ENCODE results near the gene DNAL1.
A peak's percentile ranks its signal among the peaks of the same experiment; 100 is the strongest.

DNA sequence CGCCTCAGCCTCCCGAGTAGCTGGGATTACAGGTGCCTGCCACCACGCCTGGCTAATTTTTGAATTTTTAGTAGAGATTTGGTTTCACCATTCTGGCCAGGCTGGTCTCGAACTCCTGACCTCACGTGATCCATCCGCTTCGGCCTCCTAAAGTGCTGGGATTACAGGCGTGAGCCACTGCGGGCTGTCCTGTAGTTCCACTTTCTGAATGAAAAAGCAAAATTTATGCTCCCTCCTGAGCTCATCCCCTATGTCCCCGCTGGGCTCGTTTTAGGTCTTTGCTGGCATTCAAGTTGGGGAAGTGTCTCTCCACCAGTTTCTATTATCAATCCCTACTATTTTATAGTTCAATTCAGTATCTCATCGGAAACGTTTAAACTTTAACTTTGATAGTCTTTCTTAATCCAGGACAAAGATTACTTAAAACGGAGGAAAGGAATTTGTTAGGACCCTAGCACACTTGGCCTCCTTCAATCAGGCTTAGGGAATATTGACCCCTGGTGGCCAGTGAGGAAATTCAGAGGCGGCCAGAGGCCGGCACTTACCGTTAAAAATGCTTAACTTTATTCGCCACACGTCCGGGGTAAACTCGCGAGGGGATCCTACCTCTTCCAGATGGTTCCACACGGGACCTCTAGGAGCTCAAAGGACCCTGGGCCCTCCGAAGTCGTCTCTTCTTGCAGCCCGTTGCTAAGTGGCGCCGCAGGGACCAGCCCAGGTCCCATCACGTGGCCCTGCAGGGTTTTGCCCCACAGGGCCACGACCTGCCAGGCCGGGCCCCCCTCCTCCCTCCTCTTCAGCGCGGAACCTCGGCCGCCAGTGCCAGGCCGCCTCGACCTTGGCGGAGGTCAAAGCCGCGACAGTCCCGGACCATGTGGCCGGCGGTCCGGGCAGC, 11.4 kb upstream of the DNAL1 start:
- TF ChIP-seq TFAM (CRISPR knock-in tag; conservative IDR thresholded peaks at IDR 0.05) (no peak), ZNF3 (CRISPR knock-in tag; IDR thresholded peaks at IDR 0.05) (no peak), SETDB1 (IDR thresholded peaks at IDR 0.05; ENCODE audit: low read length) (no peak), HNRNPL (IDR thresholded peaks at IDR 0.05; ENCODE audit: low read depth, low read length) (no peak), RCOR1 (IDR thresholded peaks at IDR 0.05; ENCODE audit: borderline replicate concordance in 1 of 2, low read depth in 2 of 2, low read length in 2 of 2) (no peak), RNF2 (IDR thresholded peaks at IDR 0.05) (no peak), SMARCC2 (IDR thresholded peaks at IDR 0.05; ENCODE audit: low read depth) (no peak), MEIS2 (IDR thresholded peaks at IDR 0.05; ENCODE audit: partially characterized antibody) (no peak), SIN3B (IDR thresholded peaks at IDR 0.05; ENCODE audit: low read depth) (no peak), EZH2 (IDR thresholded peaks at IDR 0.05; ENCODE audit: borderline replicate concordance, low read depth, low read length) (no peak), CREM (IDR thresholded peaks at IDR 0.05; ENCODE audit: low read depth) (no peak), ZBTB7A (IDR thresholded peaks at IDR 0.05; ENCODE audit: borderline replicate concordance, control insufficient read depth, low read depth, low read length) (no peak)
- TF ChIP-seq, protein P1, sequence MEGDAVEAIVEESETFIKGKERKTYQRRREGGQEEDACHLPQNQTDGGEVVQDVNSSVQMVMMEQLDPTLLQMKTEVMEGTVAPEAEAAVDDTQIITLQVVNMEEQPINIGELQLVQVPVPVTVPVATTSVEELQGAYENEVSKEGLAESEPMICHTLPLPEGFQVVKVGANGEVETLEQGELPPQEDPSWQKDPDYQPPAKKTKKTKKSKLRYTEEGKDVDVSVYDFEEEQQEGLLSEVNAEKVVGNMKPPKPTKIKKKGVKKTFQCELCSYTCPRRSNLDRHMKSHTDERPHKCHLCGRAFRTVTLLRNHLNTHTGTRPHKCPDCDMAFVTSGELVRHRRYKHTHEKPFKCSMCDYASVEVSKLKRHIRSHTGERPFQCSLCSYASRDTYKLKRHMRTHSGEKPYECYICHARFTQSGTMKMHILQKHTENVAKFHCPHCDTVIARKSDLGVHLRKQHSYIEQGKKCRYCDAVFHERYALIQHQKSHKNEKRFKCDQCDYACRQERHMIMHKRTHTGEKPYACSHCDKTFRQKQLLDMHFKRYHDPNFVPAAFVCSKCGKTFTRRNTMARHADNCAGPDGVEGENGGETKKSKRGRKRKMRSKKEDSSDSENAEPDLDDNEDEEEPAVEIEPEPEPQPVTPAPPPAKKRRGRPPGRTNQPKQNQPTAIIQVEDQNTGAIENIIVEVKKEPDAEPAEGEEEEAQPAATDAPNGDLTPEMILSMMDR (IDR thresholded peaks at IDR 0.05 in 2 of 3, conservative IDR thresholded peaks at IDR 0.05 in 1 of 3; ENCODE audit: insufficient read depth in 2 of 3, low read depth in 1 of 3, low read length in 3 of 3), result peak; percentile 67 to 78 (median 73)

Measured in K562 (cell line).